Ovary (tissue), 9 donors: ENCODE data around the gene NEK11. TPM values are rescaled to one million over a fixed set of nuclear protein-coding genes. Genes with fewer than 3 reads are reported as not detected.

ENCODE experiments used
- DNase-seq, 5 donors: peaks; one replicate each; pipeline ENCODE4 v3.0.0-alpha.2; 2019 to 2020
- H3K27ac ChIP-seq, 2 donors: fragments of 200-600 bp; one replicate each; pipeline versions ENCODE4 v1.5.1 to v1.8.0; 2019 to 2022
- H3K27me3 ChIP-seq: fragments of 200-600 bp; one replicate; pipeline ENCODE4 v1.8.0; 2022
- H3K36me3 ChIP-seq: fragments of 200-600 bp; sonication (generic); one replicate; pipeline ENCODE4 v1.5.1; 2019
- H3K4me1 ChIP-seq: one replicate; pipeline ENCODE4 v1.8.1; 2013; ENCODE audit warnings: mild to moderate bottlenecking, moderate library complexity; ENCODE audit not compliant: insufficient read depth
- H3K4me3 ChIP-seq: fragments of 200-600 bp; sonication (generic); one replicate; pipeline ENCODE4 v1.5.1; 2017
- H3K9me3 ChIP-seq, 2 donors: fragments of 200-600 bp in 1 of 2; sonication (generic) in 1 of 2; one replicate each; pipeline versions ENCODE4 v1.5.1 to v1.8.1; 2013 to 2019; ENCODE audit warnings: mild to moderate bottlenecking in 1 of 2, moderate library complexity in 1 of 2
- EP300 ChIP-seq: sonication (generic); formaldehyde crosslinking; IDR thresholded peaks from one replicate; pipeline ENCODE4 v1.6.1; 2017; ENCODE audit warnings: antibody characterized with exemption
- POLR2A ChIP-seq: fragments of 450-650 bp; IDR thresholded peaks from one replicate; pipeline ENCODE4 v1.6.1; 2017; ENCODE audit warnings: antibody characterized with exemption, mild to moderate bottlenecking, moderate library complexity
- WGBS, 3 donors: extraction: QIAGEN DNeasy Blood & Tissue Kit in 1 of 3; methylation state at CpG; one replicate each; pipeline versions ENCODE4 v1.1.5 to v1.1.7; 2013 to 2017; 5-methylcytosine and 5-hydroxymethylcytosine counted together
- intact Hi-C, 4 donors: fragments of 100-400 bp; cut with DNase I; formaldehyde crosslinking; loops; one replicate each; pipeline versions ENCODE4 v1.11.0 to v1.15.1; 2022 to 2023
- polyA plus RNA-seq, 2 donors: library from polyadenylated mRNA; stranded (reverse); fragments of 200-250 nt in 1 of 2; fragments of 350-450 nt in 1 of 2; fragmentation: Illumina TruSeq in 1 of 2; extraction: RNeasy Lipid Tissue Mini Kit (QIAGEN cat#74804) in 1 of 2; gene quantifications; one replicate each; pipeline ENCODE4 v1.2.3, GENCODE V29; 2013 to 2014
- total RNA-seq, 7 donors: library from RNA; depleted of rRNA in 2 of 7; stranded (reverse); fragments of >200 nt in 2 of 7; fragmentation: NEBNext Ultra II Directional in 3 of 7; extraction: Animal tissue kit (Norgen Biotek cat#: 25700) in 3 of 7; gene quantifications; one replicate each; pipeline versions ENCODE4 v1.1.0 to v1.2.4, GENCODE V29; 2016 to 2023
- TF ChIP-seq, protein P1 (sequence below), 3 donors: fragments of 450-650 bp in 2 of 3; fragments of 200-600 bp in 1 of 3; IDR thresholded peaks; one replicate each; pipeline versions ENCODE4 v1.5.1 to v1.8.0; 2016 to 2022; ENCODE audit warnings: antibody characterized with exemption in 3 of 3, mild to moderate bottlenecking in 1 of 3
- donor health status: DM: no; HTN: no; CAD: no; lungs with moderate emphysema.
- donor health status: DM: no; HTN: no; CAD: no.
- donor health status: Bipolar disorder and iron deficiency.
- donor health status: DM: yes; HTN: yes; CAD: no.
- donor health status: DM: no; HTN: no; CAD: no.
- donor health status: DM: yes; HTN: yes; CAD: no.

The NEK11 gene
- total and polyA plus RNA-seq, 9 donors, result 4.9 to 37.3 (median 10.7) TPM

DNA sequence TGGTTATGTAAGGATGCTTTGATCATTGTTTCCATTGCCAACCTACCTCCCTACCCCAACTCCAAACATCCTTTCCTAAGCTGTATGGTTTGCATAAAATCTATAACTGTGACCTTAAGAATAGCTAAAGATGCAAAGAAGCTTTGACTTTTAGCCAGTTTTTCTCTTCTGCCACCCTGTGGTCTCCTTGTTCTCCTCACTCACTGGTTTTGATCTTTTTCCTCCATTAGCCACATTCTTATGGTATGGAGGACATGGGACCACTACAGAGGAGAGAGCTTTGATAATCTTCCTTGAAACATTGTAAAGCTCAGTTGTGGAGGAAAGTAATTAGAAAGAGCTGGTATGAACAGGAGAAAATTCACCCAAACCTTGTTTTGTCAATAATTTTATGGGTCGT lies 115.9 kb downstream of the NEK11 start:
- Histone ChIP-seq H3K27ac (no peak overlapping the region), H3K4me3 (no peak overlapping the region), H3K27me3 (no peaks in the 10 kb centered on the region), H3K9me3 (no peaks in the 10 kb centered on the region), H3K4me1 (no peaks in the 10 kb centered on the region), H3K36me3 (no peaks in the 10 kb centered on the region)
- TF ChIP-seq, protein P1, sequence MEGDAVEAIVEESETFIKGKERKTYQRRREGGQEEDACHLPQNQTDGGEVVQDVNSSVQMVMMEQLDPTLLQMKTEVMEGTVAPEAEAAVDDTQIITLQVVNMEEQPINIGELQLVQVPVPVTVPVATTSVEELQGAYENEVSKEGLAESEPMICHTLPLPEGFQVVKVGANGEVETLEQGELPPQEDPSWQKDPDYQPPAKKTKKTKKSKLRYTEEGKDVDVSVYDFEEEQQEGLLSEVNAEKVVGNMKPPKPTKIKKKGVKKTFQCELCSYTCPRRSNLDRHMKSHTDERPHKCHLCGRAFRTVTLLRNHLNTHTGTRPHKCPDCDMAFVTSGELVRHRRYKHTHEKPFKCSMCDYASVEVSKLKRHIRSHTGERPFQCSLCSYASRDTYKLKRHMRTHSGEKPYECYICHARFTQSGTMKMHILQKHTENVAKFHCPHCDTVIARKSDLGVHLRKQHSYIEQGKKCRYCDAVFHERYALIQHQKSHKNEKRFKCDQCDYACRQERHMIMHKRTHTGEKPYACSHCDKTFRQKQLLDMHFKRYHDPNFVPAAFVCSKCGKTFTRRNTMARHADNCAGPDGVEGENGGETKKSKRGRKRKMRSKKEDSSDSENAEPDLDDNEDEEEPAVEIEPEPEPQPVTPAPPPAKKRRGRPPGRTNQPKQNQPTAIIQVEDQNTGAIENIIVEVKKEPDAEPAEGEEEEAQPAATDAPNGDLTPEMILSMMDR (IDR thresholded peaks at IDR 0.05), result no peak
- TF ChIP-seq EP300 (no peak), POLR2A (no peak)
- no peak for DNase-seq
- intact Hi-C loops, result no loop called here
- 79 to 89% (median 88%) methylated on average over 1 of the region's 1 CpG for WGBS, 3 donors

GRCh38 chr3:131143802-131144201 lies 117.1 kb downstream of the NEK11 start:
- intact Hi-C loops, result no loop called here
- Histone ChIP-seq H3K36me3 (no peaks in the 10 kb centered on the region), H3K4me1 (no peaks in the 10 kb centered on the region), H3K4me3 (no peak overlapping the region), H3K9me3 (no peaks in the 10 kb centered on the region), H3K27ac (no peak overlapping the region), H3K27me3 (no peaks in the 10 kb centered on the region)
- WGBS, 3 donors, result 84 to 92% (median 86%) methylated on average over 1 of the region's 1 CpG
- TF ChIP-seq EP300 (no peak), POLR2A (no peak)
- TF ChIP-seq, protein P1 (IDR thresholded peaks at IDR 0.05), result no peak
- DNase-seq, result no peak

DNA sequence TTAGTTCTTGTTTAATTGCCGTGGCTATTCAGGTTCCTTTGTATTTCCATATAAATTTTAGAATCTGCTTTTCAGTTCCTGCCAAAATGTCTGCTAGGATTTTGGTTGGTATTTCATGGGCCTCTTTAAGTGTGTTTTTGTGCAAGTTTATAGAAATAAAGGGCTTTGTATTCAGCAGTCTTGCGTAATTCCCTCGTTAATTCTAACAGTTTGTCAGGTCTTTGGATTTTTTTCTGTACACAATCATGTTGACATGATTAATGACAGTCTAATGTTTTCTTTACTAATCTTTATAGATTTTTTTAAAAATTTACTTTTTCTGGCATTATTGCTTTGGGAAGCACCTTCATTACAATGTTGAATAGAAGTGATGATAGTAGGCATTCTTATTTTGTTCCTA lies 120.9 kb downstream of the NEK11 start:
- no peak overlapping the region for H3K4me3 ChIP-seq
- DNase-seq, result no peak
- H3K27me3 ChIP-seq, result no peaks in the 10 kb centered on the region
- no peaks in the 10 kb centered on the region for H3K36me3 ChIP-seq
- intact Hi-C loops, result no loop called here
- no peaks in the 10 kb centered on the region for H3K4me1 ChIP-seq
- 49 to 58% (median 57%) methylated on average over 3 of the region's 3 CpGs for WGBS, 3 donors
- H3K27ac ChIP-seq, result no peak overlapping the region
- TF ChIP-seq EP300, result no peak
- no peak for TF ChIP-seq POLR2A
- TF ChIP-seq, protein P1 (IDR thresholded peaks at IDR 0.05), result no peak
- H3K9me3 ChIP-seq, result no peaks in the 10 kb centered on the region

DNA sequence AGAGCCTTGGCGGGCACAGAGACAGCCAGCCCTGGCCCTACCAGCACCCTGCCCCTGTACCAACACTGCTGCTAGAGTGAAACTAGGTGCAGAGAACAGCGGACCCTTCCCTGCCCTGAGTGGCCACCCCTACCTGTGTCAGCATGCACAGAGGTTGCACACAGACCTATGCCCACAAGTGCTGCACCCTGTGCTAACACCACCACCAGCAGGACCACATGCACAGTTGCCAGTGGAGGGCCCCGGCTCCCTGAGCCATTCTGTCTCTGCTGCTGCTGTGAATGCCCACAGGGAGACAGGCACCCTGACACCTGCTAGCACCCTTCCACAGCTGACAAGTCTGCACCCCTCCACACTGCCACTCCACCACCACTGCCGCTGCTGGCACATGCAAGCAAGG lies 131.8 kb downstream of the NEK11 start:
- 98 to 100% (median 100%) methylated on average over 4 of the region's 4 CpGs for WGBS, 3 donors
- no peak overlapping the region for H3K27ac ChIP-seq
- H3K27me3 ChIP-seq, result no peaks in the 10 kb centered on the region
- no peaks in the 10 kb centered on the region for H3K36me3 ChIP-seq
- TF ChIP-seq, protein P1 (IDR thresholded peaks at IDR 0.05), result no peak
- TF ChIP-seq EP300, result no peak
- TF ChIP-seq POLR2A, result no peak
- H3K4me1 ChIP-seq, result no peaks in the 10 kb centered on the region
- H3K9me3 ChIP-seq, result no peaks in the 10 kb centered on the region
- no peak for DNase-seq
- no peak overlapping the region for H3K4me3 ChIP-seq
- intact Hi-C loops, result no loop called here

DNA sequence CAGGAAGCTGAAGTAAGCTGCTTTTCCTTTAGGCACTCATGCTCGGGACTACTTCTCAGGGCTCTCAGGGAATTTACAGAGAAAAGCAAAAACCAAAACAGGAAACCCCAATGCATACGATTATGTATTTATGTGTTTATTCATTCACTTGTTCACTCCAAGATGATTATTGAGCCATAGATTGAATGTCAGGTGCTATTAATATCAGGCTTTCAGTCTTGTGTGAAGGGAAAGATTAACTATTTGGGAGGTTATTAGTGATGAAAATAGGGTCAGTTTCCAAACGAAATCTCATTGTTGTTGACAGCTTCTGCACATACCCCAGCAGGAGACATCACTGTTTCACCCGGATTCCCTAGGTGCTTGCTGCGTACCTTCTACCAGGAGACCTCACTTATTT lies 135.8 kb downstream of the NEK11 start:
- H3K27me3 ChIP-seq, result no peaks in the 10 kb centered on the region
- no peak overlapping the region for H3K27ac ChIP-seq
- H3K36me3 ChIP-seq, result no peaks in the 10 kb centered on the region
- no peak for DNase-seq
- H3K9me3 ChIP-seq, result no peaks in the 10 kb centered on the region
- 76 to 79% (median 79%) methylated on average over 5 of the region's 5 CpGs for WGBS, 3 donors
- H3K4me1 ChIP-seq, result no peaks in the 10 kb centered on the region
- TF ChIP-seq POLR2A (no peak), EP300 (no peak)
- TF ChIP-seq, protein P1 (IDR thresholded peaks at IDR 0.05), result no peak
- intact Hi-C loops, result no loop called here
- H3K4me3 ChIP-seq, result no peak overlapping the region
